ENCODE measurements around the gene P3H2.
"Not testable (repeated sequence)": the region's sequence is repeated elsewhere in the genome, so short reads cannot be mapped to it uniquely, and the experiment has no call there.

The P3H2 gene

GRCh38 chr3:190166948-190167347, 46.3 kb upstream of the P3H2 start:
- Histone ChIP-seq H4K20me1 (ENCODE audit: insufficient read depth) (no peaks in the 10 kb centered on the region), H3K27ac (no peak overlapping the region), H3K27me3 (ENCODE audit: insufficient read depth, low read depth) (no peaks in the 10 kb centered on the region), H3K36me3 (ENCODE audit: insufficient read depth) (no peaks in the 10 kb centered on the region), H3K79me2 (ENCODE audit: insufficient read depth, low read depth) (no peaks in the 10 kb centered on the region), H3K9ac (no peak overlapping the region), H3K4me2 (no peak overlapping the region), H3K4me3 (IDR thresholded peaks at IDR 0.05; ENCODE audit: insufficient read depth, low read depth, low read length) (no peak overlapping the region), H2AFZ (ENCODE audit: low read depth) (no peak overlapping the region), H3K4me1 (ENCODE audit: low read depth, poor library complexity, severe bottlenecking) (peaks cover 21% of the 10 kb centered on the region)
- TF ChIP-seq, protein P1, sequence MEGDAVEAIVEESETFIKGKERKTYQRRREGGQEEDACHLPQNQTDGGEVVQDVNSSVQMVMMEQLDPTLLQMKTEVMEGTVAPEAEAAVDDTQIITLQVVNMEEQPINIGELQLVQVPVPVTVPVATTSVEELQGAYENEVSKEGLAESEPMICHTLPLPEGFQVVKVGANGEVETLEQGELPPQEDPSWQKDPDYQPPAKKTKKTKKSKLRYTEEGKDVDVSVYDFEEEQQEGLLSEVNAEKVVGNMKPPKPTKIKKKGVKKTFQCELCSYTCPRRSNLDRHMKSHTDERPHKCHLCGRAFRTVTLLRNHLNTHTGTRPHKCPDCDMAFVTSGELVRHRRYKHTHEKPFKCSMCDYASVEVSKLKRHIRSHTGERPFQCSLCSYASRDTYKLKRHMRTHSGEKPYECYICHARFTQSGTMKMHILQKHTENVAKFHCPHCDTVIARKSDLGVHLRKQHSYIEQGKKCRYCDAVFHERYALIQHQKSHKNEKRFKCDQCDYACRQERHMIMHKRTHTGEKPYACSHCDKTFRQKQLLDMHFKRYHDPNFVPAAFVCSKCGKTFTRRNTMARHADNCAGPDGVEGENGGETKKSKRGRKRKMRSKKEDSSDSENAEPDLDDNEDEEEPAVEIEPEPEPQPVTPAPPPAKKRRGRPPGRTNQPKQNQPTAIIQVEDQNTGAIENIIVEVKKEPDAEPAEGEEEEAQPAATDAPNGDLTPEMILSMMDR (conservative IDR thresholded peaks at IDR 0.05; ENCODE audit: low read depth, low read length): no peak

GRCh38 chr3:190165253-190165652, 44.6 kb upstream of the P3H2 start:
- H3K4me2 ChIP-seq: no peak overlapping the region
- no peak overlapping the region for H3K4me3 ChIP-seq (IDR thresholded peaks at IDR 0.05; ENCODE audit: insufficient read depth, low read depth, low read length)
- peaks cover 17% of the 10 kb centered on the region for H3K4me1 ChIP-seq (ENCODE audit: low read depth, poor library complexity, severe bottlenecking)
- H3K27ac ChIP-seq: no peak overlapping the region
- H3K79me2 ChIP-seq (ENCODE audit: insufficient read depth, low read depth): no peaks in the 10 kb centered on the region
- no peaks in the 10 kb centered on the region for H4K20me1 ChIP-seq (ENCODE audit: insufficient read depth)
- H3K9ac ChIP-seq: no peak overlapping the region
- TF ChIP-seq, protein P1 (conservative IDR thresholded peaks at IDR 0.05; ENCODE audit: low read depth, low read length): no peak
- H3K36me3 ChIP-seq (ENCODE audit: insufficient read depth): no peaks in the 10 kb centered on the region
- no peaks in the 10 kb centered on the region for H3K27me3 ChIP-seq (ENCODE audit: insufficient read depth, low read depth)
- H2AFZ ChIP-seq (ENCODE audit: low read depth): no peak overlapping the region

GRCh38 chr3:190162013-190162412, 41.3 kb upstream of the P3H2 start:
- not testable (repeated sequence) for H4K20me1 ChIP-seq (ENCODE audit: insufficient read depth); H3K27me3 ChIP-seq (ENCODE audit: insufficient read depth, low read depth); H3K27ac ChIP-seq; H3K79me2 ChIP-seq (ENCODE audit: insufficient read depth, low read depth); H3K4me1 ChIP-seq (ENCODE audit: low read depth, poor library complexity, severe bottlenecking); H2AFZ ChIP-seq (ENCODE audit: low read depth); H3K4me2 ChIP-seq; H3K36me3 ChIP-seq (ENCODE audit: insufficient read depth); H3K4me3 ChIP-seq (IDR thresholded peaks at IDR 0.05; ENCODE audit: insufficient read depth, low read depth, low read length); H3K9ac ChIP-seq

DNA sequence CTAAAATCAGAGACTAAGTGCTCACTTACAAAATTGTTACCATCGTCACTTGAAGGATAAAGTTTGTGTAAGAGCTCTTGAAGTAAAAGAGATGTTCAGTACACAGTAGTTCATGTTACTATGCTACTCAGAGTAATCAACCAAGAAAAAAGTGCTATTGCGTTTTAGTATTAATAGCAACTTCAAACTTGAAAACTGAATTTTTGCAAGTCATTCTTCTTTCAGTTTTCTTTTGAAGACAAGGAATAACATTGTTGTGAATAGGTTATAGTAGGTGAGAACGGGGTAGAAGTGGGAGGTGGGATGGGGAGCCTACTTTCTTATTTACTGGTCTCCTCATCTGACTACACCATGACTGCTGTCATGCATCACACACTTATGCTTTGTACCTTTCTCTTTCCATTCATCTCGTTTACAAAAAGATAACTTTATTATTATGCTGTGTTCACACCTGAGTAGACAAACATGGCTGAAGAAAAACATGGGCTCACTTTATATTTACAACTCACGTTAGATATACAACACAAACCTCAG, 39.3 kb upstream of the P3H2 start:
- Histone ChIP-seq H3K36me3 (ENCODE audit: insufficient read depth) (no peaks in the 10 kb centered on the region), H3K79me2 (ENCODE audit: insufficient read depth, low read depth) (no peaks in the 10 kb centered on the region), H3K4me2 (no peak overlapping the region), H2AFZ (ENCODE audit: low read depth) (no peak overlapping the region), H3K9ac (no peak overlapping the region), H3K27me3 (ENCODE audit: insufficient read depth, low read depth) (no peaks in the 10 kb centered on the region), H3K4me3 (IDR thresholded peaks at IDR 0.05; ENCODE audit: insufficient read depth, low read depth, low read length) (no peak overlapping the region), H4K20me1 (ENCODE audit: insufficient read depth) (no peaks in the 10 kb centered on the region), H3K27ac (no peak overlapping the region), H3K4me1 (ENCODE audit: low read depth, poor library complexity, severe bottlenecking) (no peaks in the 10 kb centered on the region)
- TF ChIP-seq, protein P1 (conservative IDR thresholded peaks at IDR 0.05; ENCODE audit: low read depth, low read length): no peak

DNA sequence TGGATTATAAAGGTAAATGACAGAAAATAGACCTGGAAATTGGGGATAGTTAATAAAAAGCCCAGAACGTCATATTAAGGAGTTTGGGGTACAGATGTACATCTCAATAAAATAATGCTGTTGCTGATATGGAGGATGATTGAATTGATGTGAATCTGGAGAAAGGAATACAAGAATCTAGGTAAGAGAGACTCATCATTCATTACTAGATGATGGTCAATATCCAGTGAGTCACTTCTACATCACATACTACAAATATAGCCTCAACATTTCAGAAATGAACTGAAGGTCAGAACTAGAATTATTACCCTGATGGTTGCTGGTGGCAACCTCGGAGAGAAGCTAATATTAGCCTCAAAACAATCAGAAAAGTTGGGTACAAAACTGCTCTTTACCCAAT, 37.6 kb upstream of the P3H2 start:
- Histone ChIP-seq H3K4me3 (IDR thresholded peaks at IDR 0.05; ENCODE audit: insufficient read depth, low read depth, low read length) (no peak overlapping the region), H2AFZ (ENCODE audit: low read depth) (no peak overlapping the region), H3K79me2 (ENCODE audit: insufficient read depth, low read depth) (no peaks in the 10 kb centered on the region), H3K36me3 (ENCODE audit: insufficient read depth) (no peaks in the 10 kb centered on the region), H3K27ac (no peak overlapping the region), H3K4me1 (ENCODE audit: low read depth, poor library complexity, severe bottlenecking) (no peaks in the 10 kb centered on the region), H3K27me3 (ENCODE audit: insufficient read depth, low read depth) (no peaks in the 10 kb centered on the region), H3K9ac (no peak overlapping the region), H4K20me1 (ENCODE audit: insufficient read depth) (no peaks in the 10 kb centered on the region), H3K4me2 (no peak overlapping the region)
- TF ChIP-seq, protein P1 (conservative IDR thresholded peaks at IDR 0.05; ENCODE audit: low read depth, low read length): no peak

All from KMS-11 (cell line).